Ovary (tissue), 3 donors: ENCODE results near the gene MACIR.

Experiments
- CTCF ChIP-seq, 3 donors: fragments of 450-650 bp in 2 of 3; fragments of 200-600 bp in 1 of 3; IDR thresholded peaks; one replicate each; pipeline versions ENCODE4 v1.5.1 to v1.8.0; 2016 to 2022; ENCODE audit warnings: antibody characterized with exemption in 3 of 3, mild to moderate bottlenecking in 1 of 3
- POLR2A ChIP-seq: fragments of 450-650 bp; IDR thresholded peaks from one replicate; pipeline ENCODE4 v1.6.1; 2017; ENCODE audit warnings: antibody characterized with exemption, mild to moderate bottlenecking, moderate library complexity
- donor health status: DM: no; HTN: no; CAD: no.

GRCh38 chr5:103223031-103223955, 35.3 kb upstream of the MACIR start:
- TF ChIP-seq CTCF (IDR thresholded peaks at IDR 0.05) (no peak), POLR2A (no peak)
